ENCODE measurements around the gene OXGR1.
"Not testable (repeated sequence)": the region's sequence is repeated elsewhere in the genome, so short reads cannot be mapped to it uniquely, and the experiment has no call there.

OXGR1 gene

DNA sequence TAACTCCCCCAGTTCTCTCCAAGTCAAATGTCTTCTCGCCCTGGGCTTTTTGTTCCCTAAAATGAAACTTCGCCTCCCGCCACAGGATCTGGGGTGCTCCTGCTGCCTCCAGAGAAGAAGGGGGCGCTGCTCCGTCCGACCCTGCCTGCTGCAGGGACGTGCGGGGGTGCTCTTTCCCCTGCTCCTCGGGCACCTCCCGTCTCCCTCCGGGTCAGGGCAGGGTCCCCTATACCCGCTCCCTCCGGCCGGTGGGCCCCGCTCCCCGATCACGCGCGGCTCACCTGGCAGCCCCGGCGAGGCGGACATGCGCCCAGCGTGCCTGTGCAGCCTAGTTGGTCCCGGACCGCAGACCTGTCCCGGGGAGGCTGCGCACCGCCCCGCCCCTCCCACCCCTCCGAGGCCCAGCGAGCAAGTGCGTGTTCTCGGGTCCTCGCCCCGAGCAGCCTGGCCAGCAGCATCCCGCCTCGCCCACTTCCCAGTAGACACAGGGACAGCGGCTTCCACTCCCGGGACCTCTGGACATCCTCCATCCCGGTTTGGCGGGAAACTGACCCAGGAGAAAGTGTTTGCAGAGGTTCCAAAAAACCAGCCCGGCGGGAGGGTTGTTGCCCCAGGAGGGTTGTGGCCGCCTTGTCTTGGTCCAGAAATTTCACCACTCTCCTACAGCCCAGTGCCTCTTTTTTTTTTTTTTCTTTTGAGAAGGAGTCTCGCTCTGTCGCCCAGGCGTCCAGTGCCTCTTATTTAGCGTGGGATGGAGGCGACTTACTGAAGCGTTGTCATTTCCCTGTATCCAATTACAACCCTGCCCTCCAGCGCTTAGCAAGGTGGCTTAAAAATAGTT is at the start of gene OXGR1:
TSS of gene OXGR1 (minus strand) at position 460 of the 841 bp plus-strand sequence. CDS start 6,717 bp downstream, outside the sequence.
- no peaks in the 10 kb centered on the region for H3K36me3 Mint-ChIP-seq (ENCODE audit: insufficient read depth)
- H3K4me3 Mint-ChIP-seq, result no peak within 1 kb of the TSS
- H3K4me1 Mint-ChIP-seq, result no peaks in the 10 kb centered on the region
- H3K27ac Mint-ChIP-seq (ENCODE audit: low read depth), result no peak within 1 kb of the TSS
- ATAC-seq (replicated peaks; ENCODE audit: extremely low read depth, poor library complexity, severe bottlenecking) (no peak), DNase-seq (ENCODE audit: low spot score in 2 of 2) (no peak)
- H3K9me3 Mint-ChIP-seq, result peaks cover 6% of the 10 kb centered on the region
- peaks cover 76% of the 10 kb centered on the region for H3K27me3 Mint-ChIP-seq

DNA sequence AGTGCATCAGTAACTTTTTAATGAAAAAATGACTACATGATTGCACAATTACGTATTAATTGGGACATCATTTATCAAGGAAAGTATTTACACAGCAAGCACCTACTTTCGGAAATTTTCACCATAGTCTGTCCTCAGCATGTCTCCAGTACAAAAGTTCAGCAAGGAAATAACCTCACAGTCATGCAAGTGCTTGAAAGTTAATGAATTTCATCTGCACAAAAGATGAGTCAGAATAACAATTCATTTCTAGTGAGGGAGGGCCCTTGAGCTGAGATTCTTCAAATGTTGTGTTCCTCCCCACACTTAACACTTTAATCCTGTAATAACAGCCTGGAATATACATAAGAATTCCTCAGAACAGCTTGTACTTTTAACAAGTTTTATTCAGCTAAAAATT is 49.0 kb upstream of the OXGR1 start:
- DNase-seq (ENCODE audit: low spot score in 2 of 2), result no peak
- H3K9me3 Mint-ChIP-seq, result no peaks in the 10 kb centered on the region
- no peak for ATAC-seq (replicated peaks; ENCODE audit: extremely low read depth, poor library complexity, severe bottlenecking)
- H3K4me1 Mint-ChIP-seq, result no peaks in the 10 kb centered on the region
- no peak overlapping the region for H3K27ac Mint-ChIP-seq (ENCODE audit: low read depth)
- H3K27me3 Mint-ChIP-seq, result peaks cover 26% of the 10 kb centered on the region
- H3K4me3 Mint-ChIP-seq, result no peak overlapping the region
- H3K36me3 Mint-ChIP-seq (ENCODE audit: insufficient read depth), result no peaks in the 10 kb centered on the region

DNA sequence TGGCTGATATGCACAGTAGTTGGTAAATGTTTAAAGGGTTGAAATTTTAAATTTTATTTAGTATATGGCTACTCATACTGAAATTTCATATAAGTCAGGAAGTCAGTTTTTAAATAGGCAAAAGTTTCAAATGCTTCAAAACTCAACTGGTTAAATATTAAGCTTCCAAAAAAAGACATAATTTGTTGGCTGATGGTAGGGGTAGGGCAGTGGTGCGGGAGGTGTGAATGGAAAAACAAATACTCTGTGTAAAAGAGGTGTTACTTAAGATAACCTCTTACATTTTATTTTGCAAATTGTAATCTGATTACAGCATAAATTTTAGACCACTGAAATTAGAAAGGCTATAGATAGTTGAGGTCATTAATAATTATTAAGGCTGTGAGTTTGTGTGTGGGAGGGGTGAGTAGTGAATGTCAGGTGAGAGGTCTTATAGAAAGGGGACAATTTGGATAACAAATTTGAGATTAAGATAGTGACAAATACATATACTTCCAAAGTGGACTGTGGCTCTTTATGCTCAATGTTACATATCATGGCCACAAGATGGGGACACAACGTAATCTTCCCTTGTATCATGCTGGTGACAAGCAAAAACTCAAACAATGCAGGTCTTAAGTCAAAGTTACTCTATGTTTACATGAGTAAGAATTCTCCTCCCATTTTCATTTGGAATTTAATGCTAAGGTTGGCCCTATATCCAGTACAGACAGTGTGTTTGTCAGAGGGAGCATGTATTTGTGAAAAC is 36.6 kb upstream of the OXGR1 start:
- no peak overlapping the region for H3K4me3 Mint-ChIP-seq

GRCh38 chr13:97028441-97029299 is 34.4 kb upstream of the OXGR1 start:
- no peak overlapping the region for H3K4me3 Mint-ChIP-seq

More for the DNA sequence above, 36.6 kb upstream of the OXGR1 start:
- ATAC-seq (replicated peaks; ENCODE audit: extremely low read depth, poor library complexity, severe bottlenecking) (no peak), DNase-seq (ENCODE audit: low spot score in 2 of 2) (no peak)
- H3K27ac Mint-ChIP-seq (ENCODE audit: low read depth), result no peak overlapping the region
- H3K36me3 Mint-ChIP-seq (ENCODE audit: insufficient read depth), result no peaks in the 10 kb centered on the region
- H3K4me1 Mint-ChIP-seq, result no peaks in the 10 kb centered on the region
- peaks cover 39% of the 10 kb centered on the region for H3K27me3 Mint-ChIP-seq
- H3K9me3 Mint-ChIP-seq, result peaks cover 8% of the 10 kb centered on the region

DNA sequence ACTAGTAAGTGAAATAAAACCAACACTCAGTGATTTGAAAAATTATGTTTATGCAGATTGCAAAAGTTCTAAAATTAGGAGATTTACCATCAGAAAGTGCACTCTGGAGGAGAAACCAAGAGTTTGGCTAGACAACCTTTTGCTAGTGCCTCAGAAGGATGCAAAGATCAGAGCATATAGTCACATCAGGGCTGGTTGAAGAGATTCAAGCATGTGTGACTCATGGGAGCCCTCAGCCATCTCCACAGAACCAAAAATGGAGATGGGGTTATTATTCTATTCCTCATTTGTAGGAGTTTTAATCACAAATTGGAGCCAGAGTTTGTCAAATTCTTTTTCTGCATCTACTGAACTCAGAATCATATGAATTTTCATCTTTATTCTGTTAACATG is 32.9 kb upstream of the OXGR1 start:
- H3K36me3 Mint-ChIP-seq (ENCODE audit: insufficient read depth), result no peaks in the 10 kb centered on the region
- DNase-seq (ENCODE audit: low spot score in 2 of 2), result no peak
- no peak overlapping the region for H3K4me3 Mint-ChIP-seq
- no peaks in the 10 kb centered on the region for H3K9me3 Mint-ChIP-seq
- no peaks in the 10 kb centered on the region for H3K4me1 Mint-ChIP-seq
- peaks cover 47% of the 10 kb centered on the region for H3K27me3 Mint-ChIP-seq
- no peak overlapping the region for H3K27ac Mint-ChIP-seq (ENCODE audit: low read depth)
- ATAC-seq (replicated peaks; ENCODE audit: extremely low read depth, poor library complexity, severe bottlenecking), result no peak

More at GRCh38 chr13:97028441-97029299, 34.4 kb upstream of the OXGR1 start:
- ATAC-seq (replicated peaks; ENCODE audit: extremely low read depth, poor library complexity, severe bottlenecking) (no peak), DNase-seq (ENCODE audit: low spot score in 2 of 2) (no peak)
- Mint-ChIP-seq H3K4me1 (no peaks in the 10 kb centered on the region), H3K27me3 (peaks cover 34% of the 10 kb centered on the region), H3K36me3 (ENCODE audit: insufficient read depth) (no peaks in the 10 kb centered on the region), H3K9me3 (no peaks in the 10 kb centered on the region), H3K27ac (ENCODE audit: low read depth) (no peak overlapping the region)

DNA sequence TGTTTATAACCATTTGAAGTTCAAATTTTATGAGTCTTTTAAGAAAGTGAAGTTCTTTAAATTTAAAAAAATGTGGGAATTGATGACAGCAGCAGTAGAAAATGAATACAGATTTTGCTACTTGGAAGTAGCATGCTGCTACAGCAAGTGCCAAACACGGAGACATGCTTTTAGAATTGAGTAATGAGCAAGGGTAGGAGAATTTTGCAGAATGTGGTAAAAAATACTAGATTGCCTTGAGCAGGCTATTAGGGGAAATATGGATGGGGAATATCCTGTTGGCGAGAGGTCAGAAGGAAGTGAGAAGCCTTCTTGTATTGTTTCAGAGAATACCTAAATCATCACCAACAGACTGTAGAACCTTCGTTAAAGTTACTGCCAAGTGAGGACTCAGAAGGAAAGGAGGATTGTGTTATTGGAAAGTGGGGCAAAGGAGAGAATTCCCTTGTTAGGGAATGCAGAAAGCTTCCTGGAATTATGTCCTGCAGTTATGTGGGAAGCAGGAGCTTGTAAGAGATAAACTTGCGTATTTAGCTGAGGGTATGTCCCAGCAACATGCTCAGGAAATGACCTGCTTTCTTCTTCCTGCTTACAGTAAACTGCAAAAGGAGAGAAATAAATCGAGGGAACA is 32.4 kb upstream of the OXGR1 start:
- ATAC-seq (replicated peaks; ENCODE audit: extremely low read depth, poor library complexity, severe bottlenecking) (no peak), DNase-seq (ENCODE audit: low spot score in 2 of 2) (no peak)
- Mint-ChIP-seq H3K4me3 (no peak overlapping the region), H3K36me3 (ENCODE audit: insufficient read depth) (no peaks in the 10 kb centered on the region), H3K27ac (ENCODE audit: low read depth) (no peak overlapping the region), H3K4me1 (no peaks in the 10 kb centered on the region), H3K27me3 (peaks cover 48% of the 10 kb centered on the region), H3K9me3 (no peaks in the 10 kb centered on the region)

DNA sequence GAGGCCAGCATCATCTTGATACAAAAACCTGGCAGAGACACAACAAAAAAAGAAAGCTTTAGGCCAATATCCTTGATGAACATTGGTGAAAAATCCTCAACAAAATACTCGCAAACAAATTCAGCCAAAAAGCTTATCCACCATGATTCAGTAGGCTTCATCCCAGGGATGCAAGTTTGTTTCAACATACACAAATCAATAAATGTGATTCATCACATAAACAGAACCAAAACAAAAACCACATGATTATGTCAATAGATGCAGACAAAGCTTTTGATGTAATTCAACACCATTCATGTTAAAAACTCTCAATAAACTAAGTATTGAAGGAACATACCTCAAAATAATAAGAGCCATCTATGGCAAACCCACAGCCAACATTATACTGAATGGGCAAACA is 29.5 kb upstream of the OXGR1 start:
- not testable (repeated sequence) for H3K27ac Mint-ChIP-seq (ENCODE audit: low read depth); DNase-seq (ENCODE audit: low spot score in 2 of 2); ATAC-seq (replicated peaks; ENCODE audit: extremely low read depth, poor library complexity, severe bottlenecking); H3K4me3 Mint-ChIP-seq; H3K4me1 Mint-ChIP-seq; H3K36me3 Mint-ChIP-seq (ENCODE audit: insufficient read depth); H3K9me3 Mint-ChIP-seq
- H3K27me3 Mint-ChIP-seq, result peaks cover 63% of the 10 kb centered on the region

DNA sequence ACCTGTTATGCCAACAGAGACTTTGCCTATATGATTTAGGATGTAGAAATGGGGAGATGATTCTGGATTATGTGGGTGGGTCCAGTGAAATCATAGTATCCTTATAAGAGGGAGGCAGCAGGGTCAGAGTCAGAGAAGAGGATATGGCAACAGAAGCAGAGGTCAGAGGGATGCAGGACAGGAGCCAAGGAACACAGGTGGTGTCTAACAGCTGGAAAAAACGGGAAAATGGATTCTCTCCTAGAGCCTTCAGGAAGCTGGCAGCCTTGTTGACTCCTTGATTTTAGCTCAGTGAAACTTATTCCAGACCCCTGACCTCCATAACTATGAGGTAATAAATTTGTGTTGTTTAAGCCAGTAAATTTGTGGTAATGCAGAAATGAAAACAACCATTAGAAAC is 28.8 kb upstream of the OXGR1 start:
- Mint-ChIP-seq H3K27me3 (peaks cover 59% of the 10 kb centered on the region), H3K27ac (ENCODE audit: low read depth) (no peak overlapping the region), H3K9me3 (no peaks in the 10 kb centered on the region), H3K4me3 (no peak overlapping the region), H3K36me3 (ENCODE audit: insufficient read depth) (no peaks in the 10 kb centered on the region), H3K4me1 (no peaks in the 10 kb centered on the region)
- ATAC-seq (replicated peaks; ENCODE audit: extremely low read depth, poor library complexity, severe bottlenecking) (no peak), DNase-seq (ENCODE audit: low spot score in 2 of 2) (no peak)

GRCh38 chr13:97021241-97021640 is 27.0 kb upstream of the OXGR1 start:
- H3K9me3 Mint-ChIP-seq, result no peaks in the 10 kb centered on the region
- no peak for DNase-seq (ENCODE audit: low spot score in 2 of 2)
- H3K4me3 Mint-ChIP-seq, result no peak overlapping the region
- no peaks in the 10 kb centered on the region for H3K36me3 Mint-ChIP-seq (ENCODE audit: insufficient read depth)
- peaks cover 63% of the 10 kb centered on the region for H3K27me3 Mint-ChIP-seq
- ATAC-seq (replicated peaks; ENCODE audit: extremely low read depth, poor library complexity, severe bottlenecking), result no peak
- H3K27ac Mint-ChIP-seq (ENCODE audit: low read depth), result no peak overlapping the region
- H3K4me1 Mint-ChIP-seq, result no peaks in the 10 kb centered on the region

DNA sequence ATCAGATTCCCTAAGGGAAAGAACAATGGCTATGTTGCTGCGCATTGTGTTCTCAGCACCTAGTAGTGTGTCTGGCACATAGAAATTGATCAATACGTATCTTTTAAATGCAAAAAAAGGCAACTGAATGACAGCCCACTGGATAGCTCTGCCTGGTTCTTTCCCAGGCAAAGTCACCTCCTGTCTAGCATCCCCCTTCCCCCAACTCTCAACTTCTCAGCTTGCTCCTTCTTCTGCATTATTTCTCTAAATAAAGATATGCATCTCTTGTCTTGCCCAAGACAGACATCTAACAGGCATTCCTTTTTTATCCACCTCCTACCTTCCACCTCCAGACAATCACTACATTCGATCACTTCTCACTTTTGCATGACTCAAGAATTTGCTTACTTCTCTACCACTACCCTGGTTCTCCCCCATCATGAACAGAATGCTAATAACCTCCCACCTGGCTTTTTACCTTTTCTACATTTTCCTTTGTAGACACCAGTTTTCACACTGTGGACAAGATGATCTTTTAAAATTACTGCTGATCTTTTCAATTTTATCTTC is 26.5 kb upstream of the OXGR1 start:
- Mint-ChIP-seq H3K36me3 (ENCODE audit: insufficient read depth) (no peaks in the 10 kb centered on the region), H3K4me1 (peaks cover under 1% of the 10 kb centered on the region), H3K27me3 (peaks cover 65% of the 10 kb centered on the region), H3K27ac (ENCODE audit: low read depth) (no peak overlapping the region), H3K4me3 (no peak overlapping the region), H3K9me3 (no peaks in the 10 kb centered on the region)
- DNase-seq (ENCODE audit: low spot score in 2 of 2) (no peak), ATAC-seq (replicated peaks; ENCODE audit: extremely low read depth, poor library complexity, severe bottlenecking) (no peak)

DNA sequence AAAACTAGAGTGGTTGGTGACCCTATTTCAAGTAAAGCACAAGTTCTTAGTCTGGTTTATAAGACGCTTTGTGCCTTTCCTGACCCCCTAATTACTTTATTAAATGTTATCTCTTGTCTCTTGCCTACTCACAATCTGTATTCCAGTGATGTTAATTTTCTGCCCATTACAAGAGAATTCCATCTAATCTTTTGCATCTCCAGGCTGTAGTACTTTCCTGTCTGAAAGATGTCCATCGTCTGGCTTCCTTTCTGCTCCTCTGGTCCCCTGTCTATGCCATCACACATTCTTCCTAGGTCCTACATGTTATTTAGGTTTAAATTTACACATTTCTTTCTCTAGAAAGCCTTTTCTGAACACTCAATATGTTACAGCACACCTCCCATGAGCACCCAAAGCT is 25.9 kb upstream of the OXGR1 start:
- ATAC-seq (replicated peaks; ENCODE audit: extremely low read depth, poor library complexity, severe bottlenecking) (no peak), DNase-seq (ENCODE audit: low spot score in 2 of 2) (no peak)
- Mint-ChIP-seq H3K4me3 (no peak overlapping the region), H3K4me1 (peaks cover 5% of the 10 kb centered on the region), H3K27ac (ENCODE audit: low read depth) (no peak overlapping the region), H3K9me3 (no peaks in the 10 kb centered on the region), H3K36me3 (ENCODE audit: insufficient read depth) (no peaks in the 10 kb centered on the region), H3K27me3 (peaks cover 67% of the 10 kb centered on the region)

GRCh38 chr13:97019236-97019635 is 25.0 kb upstream of the OXGR1 start:
- Mint-ChIP-seq H3K4me3 (no peak overlapping the region), H3K36me3 (ENCODE audit: insufficient read depth) (no peaks in the 10 kb centered on the region), H3K27ac (ENCODE audit: low read depth) (no peak overlapping the region), H3K4me1 (peaks cover 5% of the 10 kb centered on the region), H3K27me3 (peaks cover 71% of the 10 kb centered on the region), H3K9me3 (no peaks in the 10 kb centered on the region)
- ATAC-seq (replicated peaks; ENCODE audit: extremely low read depth, poor library complexity, severe bottlenecking), result no peak
- DNase-seq (ENCODE audit: low spot score in 2 of 2), result no peak
